Sigmoid colon (tissue), 4 donors: Measurements from ENCODE around the gene ZNF484.

Experiments
- CTCF ChIP-seq, 4 experiments: fragments of 450-650 bp in 3 of 4; fragments of 200-600 bp in 1 of 4; IDR thresholded peaks; one replicate each; pipeline ENCODE4 v1.5.1; 2016 to 2019; ENCODE audit warnings: antibody characterized with exemption in 4 of 4, mild to moderate bottlenecking in 3 of 4, moderate library complexity in 2 of 4
- POLR2AphosphoS5 ChIP-seq, 4 donors: sonication (generic); formaldehyde crosslinking; IDR thresholded peaks; one replicate each; pipeline ENCODE4 v1.6.1; 2017; ENCODE audit warnings: antibody characterized with exemption in 4 of 4

- TF ChIP-seq POLR2AphosphoS5 (IDR thresholded peaks at IDR 0.05) = no peak
- no peak for TF ChIP-seq CTCF (IDR thresholded peaks at IDR 0.05)
Measured at GRCh38 chr9:92846662-92847145, 31.1 kb downstream of the ZNF484 start.
